COR-L47 (cell line): ENCODE results near the gene SPA17.

ENCODE experiments used
- DNase-seq: peaks from one replicate; lab custom pipeline; 2025; lab: John Stamatoyannopoulos, UW

The SPA17 gene

DNA sequence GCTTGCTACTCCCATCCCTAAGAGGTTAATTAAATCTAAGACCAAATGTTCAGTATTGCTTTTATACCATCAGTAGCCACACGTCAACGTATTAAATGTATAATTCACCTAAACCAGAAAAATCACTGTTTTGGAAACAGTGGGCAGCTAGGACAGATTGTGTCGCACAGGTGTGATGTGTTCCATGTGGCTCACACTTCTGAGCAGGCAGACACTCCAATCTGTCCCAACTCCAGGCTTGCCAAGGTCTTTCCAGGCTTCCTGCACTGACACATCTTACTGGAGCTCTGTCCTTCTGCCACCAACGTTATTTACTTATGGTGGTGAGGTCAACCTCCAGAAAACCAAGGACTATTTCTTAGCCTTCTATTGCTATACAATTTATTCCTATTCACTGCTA lies 11.6 kb upstream of the SPA17 start:
- no peak for DNase-seq

DNA sequence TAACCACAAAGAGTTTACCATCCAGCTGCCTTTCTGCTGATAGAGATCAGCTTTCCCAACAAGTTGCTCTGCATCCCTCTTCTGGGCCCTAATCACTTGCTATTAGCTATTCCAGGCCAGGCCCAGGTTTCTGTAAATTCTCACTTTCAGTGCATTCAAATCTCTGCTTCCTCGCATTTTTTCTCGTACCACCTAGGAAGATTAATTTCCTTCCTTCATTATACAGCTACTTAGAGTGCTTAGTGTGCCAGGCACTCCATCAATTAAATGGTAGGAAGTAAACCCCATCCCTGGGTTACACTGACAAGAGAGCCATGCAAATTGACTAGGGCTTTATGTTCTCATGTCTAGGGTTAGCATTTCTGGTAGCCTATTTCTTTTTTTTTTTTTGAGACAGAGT lies 9.8 kb upstream of the SPA17 start:
- no peak for DNase-seq

DNA sequence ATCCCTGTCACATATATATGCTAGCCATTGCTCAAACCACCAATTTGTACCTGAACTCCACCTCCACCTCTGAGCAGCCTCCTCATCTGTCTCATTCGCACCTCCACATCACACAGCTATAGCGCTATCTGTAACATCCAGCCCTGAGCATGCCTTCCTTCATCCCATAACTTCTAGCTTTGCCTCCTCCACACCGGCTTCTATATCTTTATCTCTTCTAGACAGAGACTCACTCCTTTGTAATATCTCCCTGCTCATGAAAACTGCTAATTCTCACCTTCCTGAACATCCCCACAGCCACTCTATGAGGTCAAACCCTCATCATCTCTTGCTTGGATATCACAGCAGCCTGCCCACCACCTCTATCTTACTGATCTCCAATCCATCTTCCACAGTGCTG lies 6.1 kb upstream of the SPA17 start:
- no peak for DNase-seq

DNA sequence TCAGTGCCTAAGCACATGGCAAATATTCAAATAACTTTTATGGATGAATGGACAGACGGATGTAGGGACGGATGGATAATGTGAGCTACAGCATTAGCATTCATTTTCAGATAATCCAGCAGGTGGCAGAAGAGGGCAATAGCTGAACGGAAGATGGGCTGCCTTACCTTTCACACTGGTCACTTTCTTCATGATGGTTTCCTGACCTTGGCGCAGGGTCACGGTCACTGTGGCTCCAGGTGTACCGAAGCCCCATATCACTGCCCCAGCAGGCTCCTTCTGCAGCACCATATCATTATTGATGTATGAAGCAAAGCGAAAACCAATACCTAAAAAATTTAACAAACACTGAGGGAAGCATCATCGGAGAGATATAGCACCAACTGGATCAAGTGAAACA lies 4.5 kb upstream of the SPA17 start:
- no peak for DNase-seq

DNA sequence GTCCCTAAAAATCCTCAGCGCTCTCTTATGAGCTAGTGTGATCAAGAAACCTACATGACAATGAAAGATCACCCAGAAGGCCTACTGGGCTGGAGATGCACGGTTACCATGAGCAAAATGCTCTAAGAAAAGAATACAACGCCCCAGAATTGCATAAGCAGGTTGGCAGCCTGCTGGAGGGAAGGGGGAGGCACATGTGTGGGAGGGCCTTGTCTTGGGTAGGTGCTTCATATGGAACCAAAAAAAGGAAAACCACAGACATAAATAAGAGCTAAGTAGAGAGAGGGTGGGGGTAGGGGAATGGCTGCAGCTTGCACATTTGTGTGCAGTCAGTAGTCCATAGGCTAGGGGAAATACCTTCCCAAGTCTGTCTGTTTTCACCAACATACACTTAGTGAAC lies 3.0 kb upstream of the SPA17 start:
- DNase-seq, result no peak

DNA sequence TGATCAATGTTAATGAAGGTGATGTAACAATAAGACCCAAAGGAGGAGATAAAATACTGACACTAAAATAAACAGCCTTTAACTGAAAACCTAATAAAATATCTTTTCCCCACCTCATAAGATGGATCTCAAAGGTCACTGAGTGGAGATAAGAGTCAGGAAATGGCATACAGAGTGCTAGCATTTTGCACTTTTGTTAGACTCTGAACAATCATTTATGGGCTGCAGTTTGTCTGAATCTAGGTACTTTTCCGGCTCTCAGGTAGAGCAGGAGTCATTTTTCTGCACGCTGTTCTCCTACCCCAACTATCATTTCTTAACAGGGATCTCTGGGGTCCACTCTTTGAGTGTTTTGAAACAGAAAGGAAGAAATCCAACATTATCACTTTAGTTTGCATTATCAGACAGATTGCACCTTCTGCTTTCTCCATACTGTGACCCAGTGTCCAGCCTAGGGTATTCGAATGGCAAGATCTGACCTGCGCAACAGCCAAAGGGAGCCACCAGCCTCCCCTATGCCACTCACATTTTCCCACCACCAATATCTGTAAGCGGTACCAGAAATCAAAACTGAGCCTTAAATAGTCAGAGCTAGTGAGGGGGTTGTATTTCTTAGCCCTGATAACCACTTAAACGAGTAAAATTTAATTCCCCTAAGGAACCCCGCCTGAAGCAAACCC lies 1.0 kb upstream of the SPA17 start:
- DNase-seq, result no peak

DNA sequence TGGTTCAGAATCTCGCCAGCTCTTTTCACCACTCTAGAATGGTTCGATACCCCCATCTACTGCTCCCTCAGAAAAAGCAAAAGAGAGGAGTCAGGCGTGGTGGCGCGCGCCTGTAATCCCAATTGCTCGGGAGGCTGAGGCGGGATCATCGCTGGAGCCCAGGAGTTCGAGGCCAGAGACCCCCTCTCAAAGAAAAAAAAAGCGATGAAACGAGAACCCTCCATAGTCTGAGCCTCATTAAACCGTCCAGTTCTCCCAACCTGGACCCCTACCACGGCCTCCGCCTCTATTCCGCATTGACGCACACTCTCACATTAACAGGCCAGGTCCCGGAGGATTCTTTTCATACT lies 439 bp downstream of the SPA17 start:
- DNase-seq, result no peak

DNA sequence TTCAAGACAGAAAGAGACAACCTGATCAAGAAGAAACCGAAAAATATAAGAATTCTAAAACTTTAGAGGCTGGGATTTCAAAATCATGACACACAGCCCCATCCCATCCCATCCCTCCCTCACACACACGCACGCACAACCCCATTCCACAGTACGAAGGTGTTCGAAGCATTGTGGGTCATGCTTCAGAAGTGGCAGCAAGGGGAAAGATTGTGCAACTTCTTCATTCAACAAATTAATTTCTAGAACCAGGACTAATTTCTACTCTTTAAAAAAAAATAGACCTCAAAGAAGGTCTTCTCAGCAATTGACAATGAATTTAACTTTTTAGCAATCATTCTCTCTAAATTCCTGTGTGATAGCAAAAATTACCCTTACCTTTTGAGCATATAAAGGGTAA lies 867 bp downstream of the SPA17 start:
- no peak for DNase-seq

DNA sequence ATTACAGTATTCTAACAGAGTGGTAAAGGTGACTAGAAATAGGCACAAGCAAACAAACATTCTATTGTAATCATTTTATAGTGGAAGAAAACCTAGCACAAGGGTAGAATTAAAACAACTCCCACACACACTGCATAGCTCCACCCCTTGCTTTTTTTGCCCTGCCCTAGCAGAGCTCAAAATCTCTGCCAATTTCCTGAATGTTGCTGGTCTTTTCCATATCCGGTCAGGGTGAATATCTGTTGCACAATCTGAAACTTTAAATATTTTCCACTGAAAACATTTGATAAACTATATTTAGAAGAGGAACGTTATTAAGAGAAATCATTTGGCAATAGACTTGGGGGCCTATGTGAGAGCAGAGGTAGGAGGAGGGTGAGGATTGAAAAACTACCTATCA lies 2.7 kb downstream of the SPA17 start:
- no peak for DNase-seq

DNA sequence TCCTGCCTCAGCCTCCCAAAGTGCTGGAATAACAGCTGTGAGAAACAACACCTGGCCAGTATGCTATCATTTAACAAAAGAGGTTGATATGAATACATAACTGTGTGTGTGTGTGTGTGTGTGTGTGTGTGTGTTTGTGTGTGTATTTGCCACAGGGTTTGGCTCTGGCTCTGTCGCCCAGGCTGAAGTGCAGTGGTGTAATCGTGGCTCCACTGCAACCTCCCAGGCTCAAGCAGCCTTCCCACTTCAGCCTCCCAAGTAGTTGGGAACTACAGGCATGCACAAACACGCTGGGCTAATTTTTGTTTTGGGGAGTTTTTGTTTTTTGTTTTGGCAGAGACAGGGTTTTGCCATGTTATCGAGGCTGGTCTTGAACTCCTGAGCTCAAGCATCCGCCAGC lies 4.7 kb downstream of the SPA17 start:
- no peak for DNase-seq

DNA sequence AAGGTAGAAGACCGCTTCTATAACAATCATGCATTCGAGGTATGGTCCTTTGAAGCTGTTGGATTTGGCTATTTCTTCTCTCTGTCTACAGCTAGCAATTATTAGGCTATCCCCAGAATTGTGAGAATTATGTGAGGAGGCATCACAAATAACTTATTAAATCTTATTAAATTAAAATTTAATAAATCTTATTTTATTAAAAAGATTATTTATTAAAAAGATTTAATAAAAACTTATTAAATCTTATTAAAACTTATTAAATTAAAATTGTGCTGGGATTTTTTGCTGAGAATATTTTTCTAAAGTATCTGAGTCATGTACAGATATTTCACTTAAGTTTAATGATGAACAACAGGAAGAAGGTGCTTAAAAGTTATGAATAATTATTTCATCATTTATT lies 7.7 kb downstream of the SPA17 start:
- no peak for DNase-seq

DNA sequence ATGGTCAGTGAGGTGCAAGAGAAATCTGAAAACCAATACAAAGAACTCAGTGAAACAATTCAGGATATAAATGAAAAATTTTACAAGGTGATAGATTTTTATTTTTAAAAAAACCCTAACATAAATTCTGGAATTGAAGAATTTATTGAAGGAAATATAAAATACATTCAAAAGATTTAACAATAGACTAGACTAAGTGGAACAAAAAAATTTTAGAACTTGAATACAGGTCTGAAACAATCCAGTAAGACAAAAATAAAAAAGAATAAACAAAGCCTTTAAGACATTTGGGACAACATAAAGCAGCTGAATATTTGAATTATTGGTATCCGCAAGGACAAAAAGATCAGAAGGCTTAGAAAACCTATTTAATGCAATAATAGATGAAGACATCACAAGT lies 8.7 kb downstream of the SPA17 start:
- no peak for DNase-seq

DNA sequence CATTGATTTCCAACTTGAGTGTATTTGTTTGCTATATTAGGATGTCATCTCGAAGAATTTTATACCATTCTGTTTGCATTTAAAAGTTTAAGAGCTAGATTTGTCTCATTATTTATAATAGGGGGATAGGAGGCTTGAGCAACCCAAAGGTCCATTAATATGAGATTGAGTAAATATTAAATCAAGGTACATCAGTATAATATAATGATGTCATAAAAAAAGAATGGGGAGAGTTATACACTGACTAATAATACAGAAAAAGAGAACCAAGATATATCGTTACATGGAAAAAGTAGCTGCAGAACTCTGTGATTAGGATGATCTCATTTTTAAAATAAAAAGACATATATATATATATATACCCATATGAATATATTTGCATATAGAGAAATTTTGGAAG lies 19.4 kb downstream of the SPA17 start:
- DNase-seq, result no peak

DNA sequence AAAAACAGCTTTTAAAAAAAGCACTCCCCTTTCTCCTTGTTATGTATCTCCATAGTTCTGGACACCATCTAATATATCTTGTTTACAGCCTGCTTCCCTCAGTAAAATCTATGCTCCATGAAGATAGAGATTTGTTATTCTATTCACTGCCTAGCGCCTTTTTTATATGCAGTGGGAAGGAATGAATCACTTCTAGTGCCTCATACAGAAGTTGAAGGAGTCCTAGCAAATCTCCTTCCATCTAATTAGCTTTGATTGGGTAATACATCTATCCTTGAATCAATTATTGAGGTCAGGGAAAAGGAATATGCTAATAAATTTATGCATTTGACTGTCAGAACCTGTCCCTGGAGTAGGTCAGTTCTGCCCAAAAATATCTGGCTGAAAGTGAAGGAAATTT lies 25.8 kb downstream of the SPA17 start:
- DNase-seq, result no peak

DNA sequence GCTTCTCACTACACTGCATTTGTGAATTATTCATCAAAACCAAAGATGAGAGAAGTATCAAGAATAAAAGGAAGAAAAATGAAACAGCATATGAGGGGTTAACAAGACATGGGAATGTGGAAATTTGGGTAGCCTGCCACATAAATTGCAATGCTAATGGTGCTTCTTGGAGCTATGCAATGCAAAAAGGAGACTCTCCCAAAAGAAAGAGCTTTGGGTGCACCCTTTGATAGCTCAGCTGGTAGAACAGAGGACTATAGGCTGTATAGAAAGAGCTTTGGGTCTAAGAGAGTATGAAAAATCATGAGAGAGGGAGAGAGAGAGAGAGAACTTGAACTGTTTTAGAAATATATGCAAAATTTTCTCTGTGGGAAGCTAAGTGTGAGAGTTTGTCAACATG lies 26.3 kb downstream of the SPA17 start:
- no peak for DNase-seq

DNA sequence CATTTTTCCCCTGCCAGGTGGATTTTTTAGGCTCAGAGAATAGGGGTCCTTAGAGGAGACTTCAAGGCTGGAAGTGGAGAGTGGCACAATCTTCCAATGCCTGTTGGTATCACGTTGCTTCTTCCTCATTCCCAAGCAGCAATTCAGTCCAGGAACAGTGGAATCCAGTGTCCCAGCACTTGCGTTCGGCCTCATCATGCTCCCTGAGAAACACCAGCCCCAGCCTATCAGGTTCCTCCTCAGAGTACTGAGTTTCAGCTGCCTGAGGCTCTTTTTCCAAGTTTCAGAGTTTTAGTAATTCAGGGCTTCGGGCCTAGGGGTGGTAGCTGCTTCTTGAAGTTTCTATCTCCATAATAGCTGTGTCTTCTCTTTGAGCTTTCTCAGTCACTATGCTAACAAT lies 34.1 kb downstream of the SPA17 start:
- DNase-seq, result no peak

DNA sequence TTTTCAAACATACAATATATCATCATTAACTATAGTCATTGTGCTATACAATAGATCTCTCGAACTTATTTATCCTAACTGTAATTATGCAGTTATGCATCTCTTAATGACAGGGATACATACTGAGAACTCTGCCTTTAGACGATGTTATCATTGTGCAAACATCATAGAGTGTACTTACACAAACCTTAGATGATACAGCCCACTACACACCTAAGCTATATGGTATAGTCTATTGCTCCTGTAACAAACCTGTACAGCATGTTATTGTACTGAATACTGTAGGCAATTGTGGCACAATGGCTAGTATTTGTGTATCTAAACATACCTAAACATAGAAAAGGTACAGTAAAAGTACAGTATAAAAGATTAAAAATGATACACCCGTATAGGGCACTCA lies 38.7 kb downstream of the SPA17 start:
- no peak for DNase-seq

DNA sequence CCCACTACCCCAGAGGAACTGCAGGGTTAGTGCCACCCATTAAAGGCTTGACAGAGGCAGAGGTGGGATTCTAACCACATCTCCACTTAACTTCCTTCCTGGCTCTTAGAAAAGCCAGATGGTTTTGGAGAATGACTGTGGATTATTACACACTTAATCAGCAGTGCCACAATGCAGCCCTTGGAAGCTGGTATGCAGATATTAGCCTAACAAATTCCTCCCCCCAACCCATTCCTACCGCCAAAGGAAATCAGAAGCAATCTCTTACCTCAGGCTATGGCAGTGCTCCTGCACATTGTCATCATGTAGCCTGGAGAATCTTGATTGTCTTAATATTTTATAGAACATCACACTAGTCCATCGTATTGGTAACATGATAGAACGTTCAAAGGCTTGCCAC lies 42.9 kb downstream of the SPA17 start:
- DNase-seq, result no peak

DNA sequence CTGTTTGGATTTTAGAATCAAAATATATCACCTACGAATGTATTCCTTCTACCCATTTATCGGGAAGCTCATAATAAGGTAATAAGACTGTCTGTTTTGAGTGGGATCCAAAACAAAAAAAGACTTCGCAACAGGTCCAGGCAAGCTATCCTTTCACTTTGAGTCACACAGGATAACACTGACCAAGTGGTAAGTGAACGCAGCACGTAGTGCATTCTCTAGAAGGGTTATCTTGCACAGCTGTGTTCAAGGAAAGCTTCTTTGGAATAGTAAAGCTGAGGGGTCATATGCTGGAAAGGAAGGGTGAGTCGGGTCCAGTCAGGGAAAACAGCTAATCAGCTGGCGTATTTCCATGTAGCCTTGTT lies 43.7 kb downstream of the SPA17 start:
- no peak for DNase-seq

DNA sequence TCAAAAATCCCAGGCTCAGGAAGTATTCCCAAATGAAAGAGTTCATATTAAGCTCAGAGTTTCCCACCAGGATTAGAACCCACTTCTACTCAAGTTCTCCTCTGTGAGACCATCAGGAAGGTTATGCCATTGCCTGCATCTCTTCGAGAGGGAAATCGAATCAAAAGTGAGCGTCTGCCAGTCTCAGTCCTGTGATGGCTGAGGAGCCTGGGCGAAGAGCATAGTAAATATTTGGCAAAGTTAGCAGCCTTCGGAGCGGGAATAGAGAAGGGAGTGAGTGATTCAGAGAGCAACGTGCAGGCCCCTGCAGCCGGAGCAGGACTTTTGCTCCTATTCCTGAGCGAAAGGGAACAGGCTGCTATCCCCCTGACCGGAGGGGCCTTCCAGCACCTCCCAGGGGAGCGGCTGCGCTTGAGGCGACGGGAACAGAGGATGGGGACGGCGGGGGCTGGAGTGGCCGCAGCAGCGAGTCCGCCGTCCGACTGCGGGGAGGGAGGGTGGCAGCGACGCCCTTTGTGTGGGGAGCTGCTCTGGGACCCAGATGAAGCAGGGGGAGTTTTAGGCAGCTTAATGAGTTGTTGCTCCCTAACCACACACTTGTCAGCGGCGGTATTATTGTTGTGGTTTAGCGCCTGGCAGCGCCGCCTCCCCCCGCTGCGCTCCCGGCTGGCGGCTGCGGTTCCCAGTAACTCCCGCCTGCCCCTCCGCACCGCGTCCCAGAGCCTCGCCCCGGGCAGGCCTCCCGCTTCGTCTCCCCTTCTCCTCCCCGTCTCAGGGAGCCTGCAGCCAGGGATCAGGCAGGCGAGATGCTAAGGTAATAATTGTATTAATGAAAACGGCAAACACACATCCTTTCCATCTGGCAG lies 44.3 kb downstream of the SPA17 start:
- no peak for DNase-seq

DNA sequence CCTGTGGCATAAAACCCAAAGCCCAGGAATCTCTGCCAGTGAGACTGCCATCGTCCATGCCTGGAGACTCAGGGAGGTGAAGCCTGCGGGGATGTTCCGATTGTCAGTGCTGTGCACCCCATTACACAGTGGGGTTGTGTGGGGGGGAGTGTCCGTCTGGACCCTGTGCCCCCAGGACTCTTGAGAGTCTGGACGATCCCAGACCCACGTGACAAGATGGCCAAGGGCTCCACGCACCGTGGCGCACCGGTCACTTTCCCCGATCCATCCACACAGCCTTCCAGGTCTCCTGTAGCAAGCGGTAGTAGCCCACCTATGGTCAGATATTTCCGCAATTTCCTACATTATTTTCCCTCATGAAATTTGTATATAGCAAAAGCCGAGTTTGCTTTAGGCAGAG lies 45.1 kb downstream of the SPA17 start:
- DNase-seq, result no peak

DNA sequence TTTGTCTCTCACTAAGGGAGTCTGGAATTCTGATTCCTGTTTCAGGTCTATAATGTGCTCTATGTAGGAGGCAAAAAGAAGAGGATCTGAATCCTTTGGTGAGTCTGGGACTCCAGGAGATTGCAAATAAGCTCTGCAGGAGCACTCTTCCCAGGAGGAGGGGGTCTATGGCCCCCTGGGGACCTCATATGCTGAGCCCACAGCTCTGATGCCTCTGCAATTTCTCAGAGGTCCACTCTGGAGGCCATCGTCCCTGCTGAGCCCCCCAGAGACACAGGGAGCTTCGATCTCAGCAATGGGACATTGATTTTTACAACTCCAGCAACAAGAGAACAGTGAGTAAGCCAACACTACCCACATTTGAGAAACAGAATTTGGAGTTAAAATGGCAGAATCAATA lies 45.8 kb downstream of the SPA17 start:
- DNase-seq, result no peak

DNA sequence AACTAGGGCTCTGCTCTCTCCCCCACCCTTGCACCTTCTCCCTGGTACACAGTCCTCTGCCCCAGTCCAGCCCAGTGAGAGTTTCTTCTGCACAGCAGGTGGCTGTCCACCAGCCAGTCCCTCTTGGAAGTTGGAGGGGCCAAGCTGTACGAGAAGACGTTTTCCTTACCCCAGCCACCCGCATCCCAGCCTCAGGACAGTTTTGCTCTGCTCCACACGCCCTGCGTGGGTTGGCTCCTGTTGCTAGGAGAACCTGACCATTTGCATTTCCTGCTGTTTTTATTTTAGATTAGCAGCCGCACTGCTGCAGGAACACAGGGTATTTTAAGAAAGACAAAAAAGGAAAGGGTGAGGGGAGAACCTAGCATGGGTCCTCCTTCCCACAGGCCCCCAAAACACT lies 48.5 kb downstream of the SPA17 start:
- DNase-seq, result no peak
